ENCODE results near the gene KIF26B. TPM values are rescaled to one million over a fixed set of nuclear protein-coding genes. Genes with fewer than 3 reads are reported as not detected.

KIF26B gene
- total RNA-seq, 2 donors from 2014 or later = not detected

- H3K4me3 Mint-ChIP-seq = no peak overlapping the region
- H3K27me3 Mint-ChIP-seq = no peaks in the 10 kb centered on the region
- no peak for ATAC-seq (replicated peaks)
- no peaks in the 10 kb centered on the region for H3K4me1 Mint-ChIP-seq
- H3K9me3 Mint-ChIP-seq = peaks cover 3% of the 10 kb centered on the region
- no peak overlapping the region for H3K27ac Mint-ChIP-seq
- no peaks in the 10 kb centered on the region for H3K36me3 Mint-ChIP-seq (ENCODE audit: low read depth)
Observed at GRCh38 chr1:245489838-245490237, 335.1 kb downstream of the KIF26B start.

- no peak overlapping the region for H3K27ac Mint-ChIP-seq
- no peaks in the 10 kb centered on the region for H3K36me3 Mint-ChIP-seq (ENCODE audit: low read depth)
- H3K4me1 Mint-ChIP-seq = no peaks in the 10 kb centered on the region
- ATAC-seq (replicated peaks) = no peak
- no peaks in the 10 kb centered on the region for H3K27me3 Mint-ChIP-seq
- no peak overlapping the region for H3K4me3 Mint-ChIP-seq
- H3K9me3 Mint-ChIP-seq = peaks cover 3% of the 10 kb centered on the region
Observed at GRCh38 chr1:245493029-245493428, 338.2 kb downstream of the KIF26B start.

GRCh38 chr1:245495681-245496080 lies 340.9 kb downstream of the KIF26B start:
- no peaks in the 10 kb centered on the region for H3K27me3 Mint-ChIP-seq
- H3K27ac Mint-ChIP-seq = no peak overlapping the region
- no peak for ATAC-seq (replicated peaks)
- H3K9me3 Mint-ChIP-seq = peaks cover 3% of the 10 kb centered on the region
- no peaks in the 10 kb centered on the region for H3K4me1 Mint-ChIP-seq
- H3K36me3 Mint-ChIP-seq (ENCODE audit: low read depth) = no peaks in the 10 kb centered on the region
- H3K4me3 Mint-ChIP-seq = no peak overlapping the region

- Mint-ChIP-seq H3K9me3 (no peaks in the 10 kb centered on the region), H3K4me1 (no peaks in the 10 kb centered on the region)
- ATAC-seq (replicated peaks) = no peak
Observed at GRCh38 chr1:245500546-245500945, 345.8 kb downstream of the KIF26B start.

GRCh38 chr1:245501633-245502032 lies 346.8 kb downstream of the KIF26B start:
- no peak overlapping the region for H3K4me3 Mint-ChIP-seq

More at GRCh38 chr1:245500546-245500945, 345.8 kb downstream of the KIF26B start:
- Mint-ChIP-seq H3K36me3 (ENCODE audit: low read depth) (no peaks in the 10 kb centered on the region), H3K4me3 (no peak overlapping the region), H3K27ac (no peak overlapping the region), H3K27me3 (no peaks in the 10 kb centered on the region)

GRCh38 chr1:245503548-245503947 lies 348.8 kb downstream of the KIF26B start:
- ATAC-seq (replicated peaks) = no peak
- no peaks in the 10 kb centered on the region for H3K4me1 Mint-ChIP-seq
- no peak overlapping the region for H3K4me3 Mint-ChIP-seq
- no peak overlapping the region for H3K27ac Mint-ChIP-seq
- H3K27me3 Mint-ChIP-seq = peaks cover 3% of the 10 kb centered on the region
- H3K9me3 Mint-ChIP-seq = no peaks in the 10 kb centered on the region
- H3K36me3 Mint-ChIP-seq (ENCODE audit: low read depth) = no peaks in the 10 kb centered on the region

More at GRCh38 chr1:245501633-245502032, 346.8 kb downstream of the KIF26B start:
- H3K9me3 Mint-ChIP-seq = no peaks in the 10 kb centered on the region
- no peak overlapping the region for H3K27ac Mint-ChIP-seq
- H3K36me3 Mint-ChIP-seq (ENCODE audit: low read depth) = no peaks in the 10 kb centered on the region
- no peak for ATAC-seq (replicated peaks)
- H3K4me1 Mint-ChIP-seq = no peaks in the 10 kb centered on the region
- H3K27me3 Mint-ChIP-seq = no peaks in the 10 kb centered on the region

- no peaks in the 10 kb centered on the region for H3K4me1 Mint-ChIP-seq
- peaks cover 42% of the 10 kb centered on the region for H3K27me3 Mint-ChIP-seq
- H3K36me3 Mint-ChIP-seq (ENCODE audit: low read depth) = no peaks in the 10 kb centered on the region
- no peak for ATAC-seq (replicated peaks)
- H3K4me3 Mint-ChIP-seq = no peak overlapping the region
- peaks cover 12% of the 10 kb centered on the region for H3K9me3 Mint-ChIP-seq
- H3K27ac Mint-ChIP-seq = no peak overlapping the region
Observed at GRCh38 chr1:245510144-245510543, 355.4 kb downstream of the KIF26B start.

GRCh38 chr1:245512181-245512888 lies 357.6 kb downstream of the KIF26B start:
- no peaks in the 10 kb centered on the region for H3K36me3 Mint-ChIP-seq (ENCODE audit: low read depth)
- H3K9me3 Mint-ChIP-seq = peaks cover 12% of the 10 kb centered on the region
- no peak overlapping the region for H3K4me3 Mint-ChIP-seq
- ATAC-seq (replicated peaks) = no peak
- H3K4me1 Mint-ChIP-seq = no peaks in the 10 kb centered on the region
- no peak overlapping the region for H3K27ac Mint-ChIP-seq
- peaks cover 41% of the 10 kb centered on the region for H3K27me3 Mint-ChIP-seq

- H3K36me3 Mint-ChIP-seq (ENCODE audit: low read depth) = no peaks in the 10 kb centered on the region
- no peak overlapping the region for H3K27ac Mint-ChIP-seq
- H3K4me3 Mint-ChIP-seq = no peak overlapping the region
- H3K9me3 Mint-ChIP-seq = peaks cover 12% of the 10 kb centered on the region
- ATAC-seq (replicated peaks) = no peak
- H3K4me1 Mint-ChIP-seq = no peaks in the 10 kb centered on the region
- H3K27me3 Mint-ChIP-seq = peaks cover 45% of the 10 kb centered on the region
Observed at GRCh38 chr1:245512980-245513578, 358.3 kb downstream of the KIF26B start.

- Mint-ChIP-seq H3K9me3 (no peaks in the 10 kb centered on the region), H3K27me3 (peaks cover 27% of the 10 kb centered on the region), H3K36me3 (ENCODE audit: low read depth) (no peaks in the 10 kb centered on the region), H3K27ac (no peak overlapping the region), H3K4me1 (no peaks in the 10 kb centered on the region), H3K4me3 (no peak overlapping the region)
- ATAC-seq (replicated peaks) = no peak
Observed at GRCh38 chr1:245516284-245516759, 361.5 kb downstream of the KIF26B start.

GRCh38 chr1:245520611-245521010 lies 365.8 kb downstream of the KIF26B start:
- ATAC-seq (replicated peaks) = no peak
- H3K36me3 Mint-ChIP-seq (ENCODE audit: low read depth) = no peaks in the 10 kb centered on the region
- H3K4me3 Mint-ChIP-seq = no peak overlapping the region
- H3K4me1 Mint-ChIP-seq = no peaks in the 10 kb centered on the region
- H3K9me3 Mint-ChIP-seq = peaks cover 4% of the 10 kb centered on the region
- peaks cover 4% of the 10 kb centered on the region for H3K27me3 Mint-ChIP-seq
- H3K27ac Mint-ChIP-seq = no peak overlapping the region

- Mint-ChIP-seq H3K4me3 (no peak overlapping the region), H3K9me3 (peaks cover 4% of the 10 kb centered on the region), H3K4me1 (no peaks in the 10 kb centered on the region), H3K27me3 (peaks cover 11% of the 10 kb centered on the region), H3K36me3 (ENCODE audit: low read depth) (no peaks in the 10 kb centered on the region), H3K27ac (no peak overlapping the region)
- no peak for ATAC-seq (replicated peaks)
Observed at GRCh38 chr1:245526141-245526540, 371.4 kb downstream of the KIF26B start.

- Mint-ChIP-seq H3K36me3 (ENCODE audit: low read depth) (no peaks in the 10 kb centered on the region), H3K4me1 (no peaks in the 10 kb centered on the region), H3K4me3 (no peak overlapping the region), H3K27me3 (peaks cover 11% of the 10 kb centered on the region), H3K9me3 (peaks cover 2% of the 10 kb centered on the region), H3K27ac (no peak overlapping the region)
- no peak for ATAC-seq (replicated peaks)
Observed at GRCh38 chr1:245528258-245528635, 373.5 kb downstream of the KIF26B start.

- Mint-ChIP-seq H3K27me3 (peaks cover 11% of the 10 kb centered on the region), H3K4me3 (no peak overlapping the region), H3K9me3 (no peaks in the 10 kb centered on the region), H3K36me3 (ENCODE audit: low read depth) (no peaks in the 10 kb centered on the region), H3K4me1 (no peaks in the 10 kb centered on the region), H3K27ac (no peak overlapping the region)
- ATAC-seq (replicated peaks) = no peak
Observed at GRCh38 chr1:245530937-245531336, 376.2 kb downstream of the KIF26B start.

- no peaks in the 10 kb centered on the region for H3K4me1 Mint-ChIP-seq
- no peak overlapping the region for H3K4me3 Mint-ChIP-seq
- no peaks in the 10 kb centered on the region for H3K27me3 Mint-ChIP-seq
Observed at GRCh38 chr1:245537992-245538391, 383.2 kb downstream of the KIF26B start.

More at GRCh38 chr1:245537992-245538391, 383.2 kb downstream of the KIF26B start:
- H3K9me3 Mint-ChIP-seq = peaks cover 6% of the 10 kb centered on the region
- ATAC-seq (replicated peaks) = no peak
- no peaks in the 10 kb centered on the region for H3K36me3 Mint-ChIP-seq (ENCODE audit: low read depth)
- no peak overlapping the region for H3K27ac Mint-ChIP-seq

All from activated T-helper 17 cell treated with anti-CD3 and anti-CD28 coated beads, Interleukin-2, amount 50 U/mL, for 72 hours (primary cell).